WTC11 (cell line): ENCODE measurements around the gene CFAP99. TPM values are rescaled to one million over a fixed set of nuclear protein-coding genes. Genes with fewer than 3 reads are reported as not detected.

ENCODE experiments used
- ATAC-seq: fragments of 200-7000 bp; cut with Tn5 transposase; 2 replicates; pipeline ENCODE4 v1.10.0; 2021; ENCODE audit warnings: mild to moderate bottlenecking, moderate library complexity
- CTCF ChIA-PET: fragments of 300-600 bp; sonication (Branson Sonifier 250); formaldehyde crosslinking; loops from one replicate; lab custom pipeline; 2021; ENCODE audit warnings: antibody characterized with exemption; lab: Charles Lee
- POLR2A ChIA-PET: fragments of 350-600 bp; sonication (Branson Sonifier 250); formaldehyde crosslinking; loops from one replicate; lab custom pipeline; 2021; ENCODE audit warnings: antibody characterized with exemption; lab: Charles Lee
- DNase-seq: peaks from one replicate; pipeline ENCODE4 v3.0.0; 2021; ENCODE audit warnings: low spot score
- H3K27ac Mint-ChIP-seq: 2 replicates; pipeline ENCODE4 v1.8.0; 2021; ENCODE audit warnings: mixed read lengths
- H3K27me3 Mint-ChIP-seq: 2 replicates; pipeline ENCODE4 v1.8.0; 2021; ENCODE audit warnings: low read depth, mild to moderate bottlenecking, moderate library complexity, mixed read lengths
- H3K36me3 Mint-ChIP-seq: 2 replicates; pipeline ENCODE4 v1.8.0; 2021; ENCODE audit warnings: mixed read lengths
- H3K4me1 Mint-ChIP-seq: 2 replicates; pipeline ENCODE4 v1.8.0; 2022; ENCODE audit warnings: mixed read lengths
- H3K4me3 Mint-ChIP-seq: 2 replicates; pipeline ENCODE4 v1.8.0; 2021; ENCODE audit warnings: mild to moderate bottlenecking, moderate library complexity, mixed read lengths
- H3K9me3 Mint-ChIP-seq: 2 replicates; pipeline ENCODE4 v1.8.0; 2021; ENCODE audit warnings: mixed read lengths
- NR1H2 ChIP-seq: sonication (generic); formaldehyde crosslinking; IDR thresholded peaks from 2 replicates; pipeline ENCODE4 v1.9.0; 2021; ENCODE audit warnings: mild to moderate bottlenecking, moderate library complexity, missing genetic modification reagents
- ZNF671 ChIP-seq: fragments of 250-450 bp; sonication (Bioruptor Pico); IDR thresholded peaks from 2 replicates; pipeline ENCODE4 v1.8.0; 2021; ENCODE audit warnings: mild to moderate bottlenecking
- total RNA-seq: library from RNA; stranded (reverse); gene quantifications from 3 replicates; pipeline ENCODE4 v1.2.3, GENCODE V29; 2021
- TF ChIP-seq, protein P1 (sequence below): sonication (generic); formaldehyde crosslinking; IDR thresholded peaks from 2 replicates; pipeline ENCODE4 v1.8.1; 2022; ENCODE audit warnings: low read depth, mild to moderate bottlenecking, moderate library complexity, missing genetic modification reagents, borderline replicate concordance
- TF ChIP-seq, protein P2 (sequence below): sonication (generic); formaldehyde crosslinking; IDR thresholded peaks from 2 replicates; pipeline ENCODE4 v1.8.0; 2022; ENCODE audit warnings: missing genetic modification reagents
- TF ChIP-seq, protein P3 (sequence below): sonication (generic); formaldehyde crosslinking; IDR thresholded peaks from 2 replicates; pipeline ENCODE4 v1.8.1; 2023; ENCODE audit warnings: mild to moderate bottlenecking, moderate library complexity, missing genetic modification reagents
- TF ChIP-seq, protein P4 (sequence below): sonication (generic); formaldehyde crosslinking; IDR thresholded peaks from 2 replicates; pipeline ENCODE4 v1.8.0; 2022; ENCODE audit warnings: mild to moderate bottlenecking, missing genetic modification reagents
- TF ChIP-seq, protein P5 (sequence below): fragments of 250-450 bp; sonication (Bioruptor Pico); conservative IDR thresholded peaks from 2 replicates; pipeline ENCODE4 v1.9.0; 2021; ENCODE audit warnings: mild to moderate bottlenecking
- TF ChIP-seq, protein P6 (sequence below): sonication (generic); formaldehyde crosslinking; IDR thresholded peaks from 2 replicates; pipeline ENCODE4 v1.8.1; 2023; ENCODE audit warnings: mild to moderate bottlenecking, missing genetic modification reagents, borderline replicate concordance

The CFAP99 gene
- total RNA-seq, 1 experiment from 2014 or later: not detected

DNA sequence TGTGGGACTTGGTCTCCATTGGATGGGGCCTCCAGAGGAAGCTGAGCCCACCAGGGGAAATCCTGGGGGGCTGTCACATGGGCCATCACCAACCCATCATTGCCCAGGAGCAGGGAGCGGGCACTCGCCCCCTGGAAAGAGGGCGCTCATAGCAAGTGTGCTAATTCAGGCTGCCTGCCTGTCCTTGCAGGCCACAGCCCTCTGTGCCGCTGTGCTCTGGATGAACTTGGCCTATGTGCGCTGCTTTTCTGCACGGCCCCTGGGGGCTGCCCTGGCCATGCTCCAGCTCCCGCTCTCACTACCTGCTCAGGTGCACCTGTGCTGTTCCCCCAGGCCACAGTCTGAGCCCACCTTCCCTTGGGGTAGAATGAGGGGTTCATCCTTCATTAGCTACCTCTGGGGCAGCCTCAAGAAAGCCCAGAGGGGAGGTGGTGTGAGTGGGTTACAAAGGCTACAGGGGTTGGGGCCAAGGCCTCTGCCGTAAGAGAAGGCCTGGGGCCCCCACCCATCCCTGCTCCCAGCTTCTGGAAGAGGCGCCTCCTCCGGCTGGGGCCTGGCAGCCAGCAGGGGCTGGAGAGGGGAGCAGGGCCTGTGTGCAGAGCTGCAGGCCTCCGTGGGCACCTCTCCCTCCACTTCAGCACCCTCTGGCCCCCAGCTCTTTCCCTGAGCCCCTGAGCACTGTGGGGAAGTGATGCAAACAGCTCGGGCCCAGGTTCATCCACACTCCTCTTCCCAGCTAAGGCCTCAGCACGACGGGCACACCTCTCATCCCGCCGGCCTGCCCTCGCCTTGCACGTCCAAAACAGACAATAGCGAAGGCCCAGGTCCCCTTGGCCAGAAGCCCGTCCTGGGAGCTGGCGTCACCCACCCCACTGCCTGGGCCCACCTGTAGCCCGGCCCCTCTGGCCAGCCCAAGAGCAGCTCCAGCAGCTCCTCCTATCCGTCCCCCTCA is 8.9 kb downstream of the CFAP99 start:
- Mint-ChIP-seq H3K4me1 (peaks cover 7% of the 10 kb centered on the region), H3K27me3 (peaks cover 1% of the 10 kb centered on the region; the same call in 1 of the 2 replicates), H3K9me3 (peaks cover 7% of the 10 kb centered on the region), H3K36me3 (no peaks in the 10 kb centered on the region), H3K4me3 (no peak overlapping the region), H3K27ac (no peak overlapping the region)
- DNase-seq (peak; percentile 12), ATAC-seq (no peak)
- TF ChIP-seq, protein P1, sequence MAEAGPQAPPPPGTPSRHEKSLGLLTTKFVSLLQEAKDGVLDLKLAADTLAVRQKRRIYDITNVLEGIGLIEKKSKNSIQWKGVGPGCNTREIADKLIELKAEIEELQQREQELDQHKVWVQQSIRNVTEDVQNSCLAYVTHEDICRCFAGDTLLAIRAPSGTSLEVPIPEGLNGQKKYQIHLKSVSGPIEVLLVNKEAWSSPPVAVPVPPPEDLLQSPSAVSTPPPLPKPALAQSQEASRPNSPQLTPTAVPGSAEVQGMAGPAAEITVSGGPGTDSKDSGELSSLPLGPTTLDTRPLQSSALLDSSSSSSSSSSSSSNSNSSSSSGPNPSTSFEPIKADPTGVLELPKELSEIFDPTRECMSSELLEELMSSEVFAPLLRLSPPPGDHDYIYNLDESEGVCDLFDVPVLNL (CRISPR knock-in tag): no peak
- TF ChIP-seq, protein P2, sequence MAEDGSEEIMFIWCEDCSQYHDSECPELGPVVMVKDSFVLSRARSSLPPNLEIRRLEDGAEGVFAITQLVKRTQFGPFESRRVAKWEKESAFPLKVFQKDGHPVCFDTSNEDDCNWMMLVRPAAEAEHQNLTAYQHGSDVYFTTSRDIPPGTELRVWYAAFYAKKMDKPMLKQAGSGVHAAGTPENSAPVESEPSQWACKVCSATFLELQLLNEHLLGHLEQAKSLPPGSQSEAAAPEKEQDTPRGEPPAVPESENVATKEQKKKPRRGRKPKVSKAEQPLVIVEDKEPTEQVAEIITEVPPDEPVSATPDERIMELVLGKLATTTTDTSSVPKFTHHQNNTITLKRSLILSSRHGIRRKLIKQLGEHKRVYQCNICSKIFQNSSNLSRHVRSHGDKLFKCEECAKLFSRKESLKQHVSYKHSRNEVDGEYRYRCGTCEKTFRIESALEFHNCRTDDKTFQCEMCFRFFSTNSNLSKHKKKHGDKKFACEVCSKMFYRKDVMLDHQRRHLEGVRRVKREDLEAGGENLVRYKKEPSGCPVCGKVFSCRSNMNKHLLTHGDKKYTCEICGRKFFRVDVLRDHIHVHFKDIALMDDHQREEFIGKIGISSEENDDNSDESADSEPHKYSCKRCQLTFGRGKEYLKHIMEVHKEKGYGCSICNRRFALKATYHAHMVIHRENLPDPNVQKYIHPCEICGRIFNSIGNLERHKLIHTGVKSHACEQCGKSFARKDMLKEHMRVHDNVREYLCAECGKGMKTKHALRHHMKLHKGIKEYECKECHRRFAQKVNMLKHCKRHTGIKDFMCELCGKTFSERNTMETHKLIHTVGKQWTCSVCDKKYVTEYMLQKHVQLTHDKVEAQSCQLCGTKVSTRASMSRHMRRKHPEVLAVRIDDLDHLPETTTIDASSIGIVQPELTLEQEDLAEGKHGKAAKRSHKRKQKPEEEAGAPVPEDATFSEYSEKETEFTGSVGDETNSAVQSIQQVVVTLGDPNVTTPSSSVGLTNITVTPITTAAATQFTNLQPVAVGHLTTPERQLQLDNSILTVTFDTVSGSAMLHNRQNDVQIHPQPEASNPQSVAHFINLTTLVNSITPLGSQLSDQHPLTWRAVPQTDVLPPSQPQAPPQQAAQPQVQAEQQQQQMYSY: no peak
- ChIA-PET POLR2A (no interaction called here), CTCF (interaction anchor here (0.9 to 4.0 kb wide), 5 partner anchors 9 to 34 kb away, joined by 3 to 31 read pairs (median 5); partner anchors contain the start of gene CFAP99)

DNA sequence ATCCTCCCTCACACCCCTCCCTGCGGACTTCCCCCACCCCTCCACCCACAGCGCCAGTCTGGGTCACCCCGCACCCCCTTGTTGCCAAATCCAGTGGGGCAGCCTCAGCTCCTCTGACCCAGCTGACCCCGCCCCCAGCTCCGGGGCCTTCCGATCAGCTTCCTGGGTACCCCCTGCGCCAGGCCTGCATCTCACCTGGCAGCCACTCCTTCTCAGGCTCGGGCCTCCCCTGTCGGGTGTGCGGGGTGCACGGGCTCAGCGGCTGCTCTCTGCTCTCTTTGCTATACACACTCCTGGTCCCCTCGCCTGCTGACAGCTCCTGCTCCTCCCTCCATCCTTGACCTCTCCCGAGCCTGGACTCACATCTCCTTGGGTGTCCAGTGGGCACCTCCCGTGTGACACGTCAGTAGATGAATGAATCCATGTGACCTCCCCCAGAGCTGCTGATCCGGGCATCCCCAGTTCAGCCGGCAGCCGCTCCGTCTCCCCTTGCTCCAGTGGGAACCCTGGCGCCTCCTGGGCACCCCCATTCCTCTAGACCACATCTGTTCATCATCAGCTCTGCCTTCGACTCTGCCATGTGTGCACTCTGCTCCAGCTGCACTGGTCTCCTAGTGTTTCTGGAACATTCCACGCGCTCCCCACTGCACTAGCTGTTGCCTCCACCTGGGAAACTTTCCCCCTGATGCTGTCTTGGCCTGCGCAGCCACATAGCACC is 9.9 kb downstream of the CFAP99 start:
- Mint-ChIP-seq H3K4me1 (no peaks in the 10 kb centered on the region; the same call in 1 of the 2 replicates), H3K27me3 (no peaks in the 10 kb centered on the region), H3K27ac (no peak overlapping the region; the same call in 1 of the 2 replicates), H3K9me3 (peaks cover 7% of the 10 kb centered on the region), H3K36me3 (no peaks in the 10 kb centered on the region), H3K4me3 (no peak overlapping the region)
- ChIA-PET POLR2A (no interaction called here), CTCF (interaction anchor here (1.2 to 4.0 kb wide), 3 partner anchors 10 to 35 kb away, joined by 4 to 31 read pairs (median 5); partner anchors contain the start of gene CFAP99)
- DNase-seq (no peak), ATAC-seq (no peak)
- TF ChIP-seq, protein P2: no peak
- TF ChIP-seq, protein P3, sequence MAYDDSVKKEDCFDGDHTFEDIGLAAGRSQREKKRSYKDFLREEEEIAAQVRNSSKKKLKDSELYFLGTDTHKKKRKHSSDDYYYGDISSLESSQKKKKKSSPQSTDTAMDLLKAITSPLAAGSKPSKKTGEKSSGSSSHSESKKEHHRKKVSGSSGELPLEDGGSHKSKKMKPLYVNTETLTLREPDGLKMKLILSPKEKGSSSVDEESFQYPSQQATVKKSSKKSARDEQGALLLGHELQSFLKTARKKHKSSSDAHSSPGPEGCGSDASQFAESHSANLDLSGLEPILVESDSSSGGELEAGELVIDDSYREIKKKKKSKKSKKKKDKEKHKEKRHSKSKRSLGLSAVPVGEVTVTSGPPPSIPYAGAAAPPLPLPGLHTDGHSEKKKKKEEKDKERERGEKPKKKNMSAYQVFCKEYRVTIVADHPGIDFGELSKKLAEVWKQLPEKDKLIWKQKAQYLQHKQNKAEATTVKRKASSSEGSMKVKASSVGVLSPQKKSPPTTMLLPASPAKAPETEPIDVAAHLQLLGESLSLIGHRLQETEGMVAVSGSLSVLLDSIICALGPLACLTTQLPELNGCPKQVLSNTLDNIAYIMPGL: no peak
- TF ChIP-seq, protein P4, sequence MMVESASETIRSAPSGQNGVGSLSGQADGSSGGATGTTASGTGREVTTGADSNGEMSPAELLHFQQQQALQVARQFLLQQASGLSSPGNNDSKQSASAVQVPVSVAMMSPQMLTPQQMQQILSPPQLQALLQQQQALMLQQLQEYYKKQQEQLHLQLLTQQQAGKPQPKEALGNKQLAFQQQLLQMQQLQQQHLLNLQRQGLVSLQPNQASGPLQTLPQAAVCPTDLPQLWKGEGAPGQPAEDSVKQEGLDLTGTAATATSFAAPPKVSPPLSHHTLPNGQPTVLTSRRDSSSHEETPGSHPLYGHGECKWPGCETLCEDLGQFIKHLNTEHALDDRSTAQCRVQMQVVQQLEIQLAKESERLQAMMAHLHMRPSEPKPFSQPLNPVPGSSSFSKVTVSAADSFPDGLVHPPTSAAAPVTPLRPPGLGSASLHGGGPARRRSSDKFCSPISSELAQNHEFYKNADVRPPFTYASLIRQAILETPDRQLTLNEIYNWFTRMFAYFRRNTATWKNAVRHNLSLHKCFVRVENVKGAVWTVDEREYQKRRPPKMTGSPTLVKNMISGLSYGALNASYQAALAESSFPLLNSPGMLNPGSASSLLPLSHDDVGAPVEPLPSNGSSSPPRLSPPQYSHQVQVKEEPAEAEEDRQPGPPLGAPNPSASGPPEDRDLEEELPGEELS: no peak
- TF ChIP-seq ZNF671 (CRISPR knock-in tag) (no peak), NR1H2 (no peak)
- TF ChIP-seq, protein P5, sequence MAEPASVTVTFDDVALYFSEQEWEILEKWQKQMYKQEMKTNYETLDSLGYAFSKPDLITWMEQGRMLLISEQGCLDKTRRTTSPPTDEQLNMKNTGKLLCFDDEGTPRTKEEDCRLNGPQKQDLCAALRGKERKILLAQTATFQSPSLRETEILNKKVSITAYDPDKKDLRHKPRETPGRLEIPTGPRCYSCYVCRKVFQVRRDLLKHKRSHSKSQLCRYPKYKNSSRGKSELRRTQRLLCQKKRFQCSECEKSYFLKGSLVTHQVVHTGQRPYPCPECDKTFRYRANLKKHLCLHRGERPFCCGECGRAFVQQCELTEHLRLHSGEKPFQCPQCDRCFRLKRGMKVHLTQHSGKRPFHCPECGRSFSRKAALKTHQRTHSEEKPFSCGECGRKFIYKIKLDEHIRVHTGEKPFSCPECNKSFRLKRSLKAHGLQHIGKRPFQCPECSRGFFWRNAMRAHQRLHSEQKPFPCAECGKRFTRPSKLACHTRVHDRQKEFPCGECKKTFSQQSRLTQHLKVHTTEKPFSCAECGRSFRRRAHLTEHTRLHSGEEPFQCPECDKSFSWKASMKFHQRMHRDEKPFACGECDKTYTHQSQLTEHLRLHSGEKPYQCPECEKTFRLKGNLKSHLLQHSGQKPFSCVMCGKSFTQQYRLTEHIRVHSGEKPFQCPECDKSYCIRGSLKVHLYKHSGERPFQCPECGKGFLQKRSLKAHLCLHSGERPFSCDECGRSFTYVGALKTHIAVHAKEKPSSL: no peak
- TF ChIP-seq, protein P6, sequence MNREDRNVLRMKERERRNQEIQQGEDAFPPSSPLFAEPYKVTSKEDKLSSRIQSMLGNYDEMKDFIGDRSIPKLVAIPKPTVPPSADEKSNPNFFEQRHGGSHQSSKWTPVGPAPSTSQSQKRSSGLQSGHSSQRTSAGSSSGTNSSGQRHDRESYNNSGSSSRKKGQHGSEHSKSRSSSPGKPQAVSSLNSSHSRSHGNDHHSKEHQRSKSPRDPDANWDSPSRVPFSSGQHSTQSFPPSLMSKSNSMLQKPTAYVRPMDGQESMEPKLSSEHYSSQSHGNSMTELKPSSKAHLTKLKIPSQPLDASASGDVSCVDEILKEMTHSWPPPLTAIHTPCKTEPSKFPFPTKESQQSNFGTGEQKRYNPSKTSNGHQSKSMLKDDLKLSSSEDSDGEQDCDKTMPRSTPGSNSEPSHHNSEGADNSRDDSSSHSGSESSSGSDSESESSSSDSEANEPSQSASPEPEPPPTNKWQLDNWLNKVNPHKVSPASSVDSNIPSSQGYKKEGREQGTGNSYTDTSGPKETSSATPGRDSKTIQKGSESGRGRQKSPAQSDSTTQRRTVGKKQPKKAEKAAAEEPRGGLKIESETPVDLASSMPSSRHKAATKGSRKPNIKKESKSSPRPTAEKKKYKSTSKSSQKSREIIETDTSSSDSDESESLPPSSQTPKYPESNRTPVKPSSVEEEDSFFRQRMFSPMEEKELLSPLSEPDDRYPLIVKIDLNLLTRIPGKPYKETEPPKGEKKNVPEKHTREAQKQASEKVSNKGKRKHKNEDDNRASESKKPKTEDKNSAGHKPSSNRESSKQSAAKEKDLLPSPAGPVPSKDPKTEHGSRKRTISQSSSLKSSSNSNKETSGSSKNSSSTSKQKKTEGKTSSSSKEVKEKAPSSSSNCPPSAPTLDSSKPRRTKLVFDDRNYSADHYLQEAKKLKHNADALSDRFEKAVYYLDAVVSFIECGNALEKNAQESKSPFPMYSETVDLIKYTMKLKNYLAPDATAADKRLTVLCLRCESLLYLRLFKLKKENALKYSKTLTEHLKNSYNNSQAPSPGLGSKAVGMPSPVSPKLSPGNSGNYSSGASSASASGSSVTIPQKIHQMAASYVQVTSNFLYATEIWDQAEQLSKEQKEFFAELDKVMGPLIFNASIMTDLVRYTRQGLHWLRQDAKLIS (CRISPR knock-in tag): no peak
